ENCODE measurements around the gene FBP1.
A peak's percentile ranks its signal among the peaks of the same experiment; 100 is the strongest.

FBP1 gene

DNA sequence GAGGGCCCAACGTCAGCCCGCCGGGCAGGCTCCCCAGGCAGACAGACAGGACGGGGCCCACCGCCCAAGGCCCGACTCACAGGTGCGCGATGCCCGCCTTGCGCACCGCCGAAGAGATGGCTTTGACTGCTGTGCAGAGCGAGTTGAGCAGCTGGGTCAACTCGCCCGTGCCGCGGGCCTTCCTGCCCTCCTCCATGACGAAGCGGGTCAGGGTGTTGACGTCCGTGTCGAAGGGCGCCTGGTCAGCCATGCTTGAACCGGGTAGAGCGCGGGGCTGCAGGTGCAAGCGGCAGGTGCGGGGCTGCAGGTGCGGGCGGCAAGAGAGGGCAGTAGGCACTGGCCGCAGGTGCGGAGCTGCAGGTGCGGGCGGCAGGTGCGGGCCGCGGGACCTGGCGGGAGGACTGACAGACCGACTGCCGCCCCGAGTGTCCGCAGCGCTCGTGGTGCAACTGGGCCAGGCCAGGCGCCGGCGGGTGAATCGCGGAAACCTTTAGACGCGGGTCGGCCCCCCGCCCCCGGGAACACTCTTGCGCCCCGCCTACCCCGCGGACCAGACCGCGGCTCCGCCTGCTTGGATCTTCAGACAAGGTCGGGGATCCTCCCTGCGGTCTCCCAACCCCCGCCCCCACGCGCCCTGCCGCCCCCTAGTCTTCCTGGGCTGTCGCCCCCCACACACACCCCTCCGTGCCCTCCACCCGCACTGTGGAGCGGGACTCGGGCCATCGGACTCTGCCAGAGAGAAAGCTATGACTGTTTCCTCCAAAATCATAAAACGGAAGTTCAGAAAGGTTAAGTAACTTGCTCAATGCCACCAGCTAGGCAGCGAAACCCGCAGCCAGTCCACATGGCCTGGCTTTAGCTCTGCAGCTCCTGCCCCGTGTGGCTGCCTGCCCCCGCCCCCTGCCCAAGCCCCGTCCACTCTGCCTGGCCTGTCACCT, at the start of gene FBP1:
TSS of gene FBP1 (minus strand) at position 458 of the 938 bp plus-strand sequence. CDS start at position 250, 208 bp downstream.
- DNase-seq (ENCODE audit: low spot score) (no peak), FAIRE-seq (no peak)

DNA sequence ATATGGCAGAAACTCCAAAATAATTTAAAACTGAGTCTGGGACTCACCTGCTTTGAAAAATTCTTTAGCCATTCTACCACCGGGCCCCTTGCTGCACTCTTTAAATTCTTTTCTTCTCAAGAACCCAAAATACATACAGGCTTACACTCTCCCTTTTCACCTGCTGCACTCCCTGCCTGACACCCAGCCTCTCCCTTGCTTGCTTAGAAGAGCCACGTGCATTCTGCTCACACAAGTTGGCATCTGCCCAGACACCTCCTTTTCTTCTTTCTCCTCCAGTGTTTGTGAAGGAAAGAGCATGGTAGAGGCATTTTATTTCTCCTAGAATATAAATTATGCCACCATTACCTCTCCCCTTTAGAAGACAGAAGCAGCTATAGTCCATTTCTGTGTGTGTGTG, 48.1 kb upstream of the FBP1 start:
- no peak for DNase-seq (ENCODE audit: low spot score)
- no peak for FAIRE-seq

DNA sequence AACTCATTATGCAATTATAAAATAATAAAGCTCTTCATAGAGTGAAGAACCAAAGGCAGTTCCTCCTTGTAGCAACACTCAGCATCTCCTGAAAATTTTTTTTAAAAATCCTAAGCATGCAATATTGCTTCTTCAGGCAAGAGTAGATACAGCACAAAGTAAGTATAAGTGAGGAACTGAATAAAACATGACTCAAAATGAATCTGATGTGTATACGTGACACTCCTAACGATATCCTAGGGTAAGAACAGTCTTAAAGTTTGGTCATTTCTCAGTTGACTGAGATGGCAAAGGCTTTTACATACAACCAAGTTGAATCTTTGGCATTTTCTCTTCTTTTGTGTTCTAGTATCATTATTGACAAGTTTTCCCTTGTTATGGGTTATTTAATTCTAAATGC, 46.0 kb upstream of the FBP1 start:
- FAIRE-seq (no peak), DNase-seq (ENCODE audit: low spot score) (no peak)

DNA sequence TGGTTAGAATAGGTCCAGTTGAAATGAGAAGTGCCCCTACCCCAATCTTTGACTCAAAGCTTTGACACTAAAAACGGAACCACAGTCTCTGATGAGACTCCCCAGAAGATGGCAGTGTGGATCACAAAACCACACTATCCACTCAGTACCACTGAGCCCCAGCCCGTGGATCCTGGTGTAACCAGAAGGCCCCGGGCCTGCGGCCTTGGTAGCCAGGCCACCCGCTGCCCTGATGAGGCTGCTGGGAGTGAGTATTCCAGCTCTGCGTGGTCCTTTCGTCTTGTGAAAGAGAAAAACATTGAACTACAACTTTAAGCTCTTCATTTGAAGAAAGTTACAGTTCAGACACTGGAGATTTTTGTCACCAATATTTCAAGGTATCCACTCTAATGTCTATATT, 42.2 kb upstream of the FBP1 start:
- FAIRE-seq (no peak), DNase-seq (ENCODE audit: low spot score) (peak; percentile 76)

DNA sequence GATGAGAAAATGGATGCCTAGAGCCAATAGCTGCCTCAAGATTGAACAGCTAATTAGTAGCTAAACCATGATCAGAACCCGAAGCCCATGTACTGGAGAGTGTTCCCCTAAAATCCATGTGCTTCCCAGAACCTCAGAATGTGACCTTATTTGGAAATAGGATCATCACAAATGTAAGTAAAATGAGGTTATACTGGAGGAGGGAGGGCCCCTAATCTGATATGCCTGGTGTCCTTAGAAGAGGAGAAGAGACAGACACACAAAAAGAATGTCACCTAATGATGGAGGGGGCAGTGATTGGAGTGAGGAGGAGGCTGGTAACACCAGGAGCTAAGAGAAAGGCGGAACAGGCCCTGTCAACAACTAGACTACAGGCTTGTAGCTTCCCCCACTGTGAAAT, 41.3 kb upstream of the FBP1 start:
- FAIRE-seq (no peak), DNase-seq (ENCODE audit: low spot score) (no peak)

DNA sequence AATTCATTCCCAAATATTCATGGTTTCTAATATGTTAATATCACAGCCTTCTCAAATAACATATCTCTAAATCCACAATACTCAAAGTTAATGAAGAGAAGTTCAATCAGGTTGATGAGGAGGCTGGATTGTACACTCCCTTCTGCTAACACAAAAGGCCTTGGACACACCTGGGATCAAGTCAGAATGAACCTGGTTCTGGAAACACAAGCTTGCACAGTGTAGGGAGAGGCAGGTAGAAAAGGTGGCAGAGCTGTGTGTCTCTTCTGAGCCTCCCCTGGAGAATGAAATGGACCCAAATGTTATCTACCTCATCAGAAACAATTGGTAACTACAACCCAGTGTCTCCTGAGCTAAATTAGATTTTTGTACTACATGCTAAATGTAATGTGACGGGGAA, 40.7 kb upstream of the FBP1 start:
- no peak for FAIRE-seq
- DNase-seq (ENCODE audit: low spot score), result no peak

DNA sequence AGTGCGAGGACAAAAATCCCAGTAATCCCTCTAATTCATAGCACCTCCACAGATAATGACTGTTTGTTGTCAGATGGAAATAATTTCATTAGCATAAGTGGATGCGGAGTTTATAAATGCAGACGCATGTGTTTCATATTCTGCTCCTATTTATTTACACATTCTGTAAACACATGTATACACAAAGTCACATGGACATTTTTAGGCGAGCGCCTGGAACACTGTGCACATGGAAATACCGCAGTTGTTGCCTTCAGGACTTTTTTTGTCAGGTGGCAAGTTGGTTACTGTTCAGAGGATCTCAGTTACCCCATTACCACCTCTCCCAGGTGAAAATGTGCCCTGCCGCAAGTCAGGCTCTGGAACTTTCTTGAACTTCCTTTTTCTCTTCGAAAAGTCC, 40.3 kb upstream of the FBP1 start:
- no peak for FAIRE-seq
- DNase-seq (ENCODE audit: low spot score), result no peak

DNA sequence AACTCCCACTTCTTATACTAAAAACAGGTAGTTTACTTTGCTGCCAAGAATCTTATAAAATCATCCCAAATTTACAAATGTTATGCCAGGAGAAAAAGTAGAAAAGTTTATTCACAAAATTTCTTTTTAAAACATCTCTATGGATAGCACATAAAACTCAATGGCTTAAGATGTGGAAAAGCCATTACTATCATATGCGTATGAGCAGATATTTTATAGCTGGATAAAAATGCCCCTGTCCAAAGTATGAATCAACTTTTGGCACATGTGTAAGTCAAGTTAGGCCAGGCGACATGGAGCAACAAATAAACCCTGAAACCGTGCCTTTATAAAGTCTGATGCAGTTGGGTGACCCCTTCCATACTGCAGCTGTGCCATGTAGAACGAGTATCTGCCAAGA, 38.6 kb upstream of the FBP1 start:
- no peak for FAIRE-seq
- no peak for DNase-seq (ENCODE audit: low spot score)

DNA sequence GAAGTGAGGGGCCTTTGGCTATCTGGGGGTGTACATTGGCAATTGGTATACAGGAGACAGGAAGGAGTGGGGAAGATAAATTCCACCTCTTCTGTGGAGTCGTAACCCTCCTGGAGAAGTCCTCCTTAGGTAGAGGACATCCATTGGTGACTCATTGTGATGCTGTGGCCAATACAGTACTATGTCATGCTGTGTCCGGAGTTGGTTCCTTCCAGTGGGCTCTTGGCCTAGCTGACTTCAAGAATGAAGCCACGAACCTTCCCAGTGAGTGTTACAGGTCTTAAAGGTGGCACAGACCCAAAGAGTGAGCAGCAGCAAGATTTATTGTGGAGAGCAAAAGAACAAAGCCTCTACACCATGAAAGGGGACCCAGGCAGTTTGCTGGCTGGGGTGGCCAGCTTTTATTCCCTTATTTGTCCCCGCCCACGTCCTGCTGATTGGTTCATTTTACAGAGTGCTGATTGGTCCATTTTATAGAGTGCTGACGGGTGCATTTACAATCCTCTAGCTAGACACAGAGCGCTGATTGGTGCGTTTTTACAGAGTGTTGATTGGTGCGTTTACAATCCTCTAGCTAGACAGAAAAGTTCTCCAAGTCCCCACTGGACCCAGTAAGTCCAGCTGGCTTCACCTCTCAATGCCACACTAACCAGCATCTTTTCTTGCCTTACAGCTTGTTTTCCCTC, 37.3 kb upstream of the FBP1 start:
- FAIRE-seq (no peak), DNase-seq (ENCODE audit: low spot score) (no peak)

DNA sequence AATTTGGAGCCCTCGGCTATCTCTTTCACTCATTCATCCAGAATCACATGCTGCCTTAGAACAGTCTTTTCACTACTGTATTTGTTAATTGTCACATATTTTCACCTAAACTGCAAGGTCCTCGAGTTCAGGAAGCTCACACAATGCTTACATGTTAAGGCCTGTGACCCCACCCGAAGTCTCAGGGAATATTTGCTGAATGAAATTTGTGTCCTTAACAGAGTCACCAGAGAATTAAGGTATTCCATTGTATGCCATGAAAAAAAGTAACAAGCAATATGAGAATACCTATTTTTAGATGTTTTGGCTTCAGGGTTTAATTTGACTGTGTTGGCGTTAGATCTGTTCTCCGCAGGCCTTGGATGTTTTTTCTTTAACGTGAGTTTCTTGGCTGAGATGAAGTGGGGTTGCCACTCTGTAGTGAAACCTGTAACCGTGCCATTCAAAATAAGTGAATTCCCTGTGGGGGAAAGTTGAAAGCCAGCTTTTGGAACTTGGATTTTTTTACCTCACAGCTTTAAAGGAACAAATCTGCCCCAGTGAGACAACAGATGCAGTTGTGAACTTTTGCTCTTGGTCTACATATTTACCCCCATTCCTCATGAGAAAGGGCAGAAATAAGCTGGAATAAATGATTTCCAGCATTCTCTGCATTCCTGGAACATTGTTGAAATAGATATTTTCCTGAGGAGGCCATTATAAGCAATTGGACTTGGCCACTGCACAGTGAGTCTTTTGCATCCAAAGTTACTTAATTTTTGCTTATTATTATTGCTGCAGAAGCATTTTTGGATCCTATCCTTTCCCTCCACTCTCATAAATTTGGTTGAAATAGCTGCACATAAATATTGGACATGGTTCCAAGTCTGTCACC, 35.9 kb upstream of the FBP1 start:
- no peak for FAIRE-seq
- DNase-seq (ENCODE audit: low spot score), result no peak

DNA sequence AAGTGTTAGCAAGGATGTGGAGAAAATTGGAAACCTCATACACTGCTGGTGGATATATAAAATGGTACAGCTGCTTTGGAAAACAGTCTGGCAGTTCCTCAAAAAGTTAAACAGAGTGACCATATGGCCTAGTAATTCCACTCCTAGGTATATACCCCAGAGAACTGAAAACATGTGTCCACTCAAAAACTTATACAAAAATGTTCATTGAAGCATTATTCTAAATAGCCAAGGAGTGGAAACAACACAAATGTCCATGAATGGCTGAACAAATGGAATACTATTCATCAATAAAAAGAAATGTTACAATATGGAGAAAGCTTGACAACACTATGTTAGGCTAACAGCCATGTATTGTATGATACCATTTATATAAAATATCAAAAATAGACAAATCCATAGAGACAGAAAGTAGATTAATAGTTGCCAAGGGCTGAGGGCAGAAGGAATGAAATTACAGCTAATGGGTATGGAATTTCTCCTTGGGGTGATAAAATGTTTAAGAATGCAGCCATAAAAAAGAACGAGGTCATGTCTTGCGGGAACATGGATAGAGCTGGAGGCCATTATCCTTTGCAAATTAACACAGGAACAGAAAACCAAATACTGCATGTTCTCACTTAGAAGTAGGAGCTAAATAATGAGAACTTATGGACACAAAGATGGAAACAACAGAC, 33.6 kb upstream of the FBP1 start:
- DNase-seq (ENCODE audit: low spot score), result no peak

DNA sequence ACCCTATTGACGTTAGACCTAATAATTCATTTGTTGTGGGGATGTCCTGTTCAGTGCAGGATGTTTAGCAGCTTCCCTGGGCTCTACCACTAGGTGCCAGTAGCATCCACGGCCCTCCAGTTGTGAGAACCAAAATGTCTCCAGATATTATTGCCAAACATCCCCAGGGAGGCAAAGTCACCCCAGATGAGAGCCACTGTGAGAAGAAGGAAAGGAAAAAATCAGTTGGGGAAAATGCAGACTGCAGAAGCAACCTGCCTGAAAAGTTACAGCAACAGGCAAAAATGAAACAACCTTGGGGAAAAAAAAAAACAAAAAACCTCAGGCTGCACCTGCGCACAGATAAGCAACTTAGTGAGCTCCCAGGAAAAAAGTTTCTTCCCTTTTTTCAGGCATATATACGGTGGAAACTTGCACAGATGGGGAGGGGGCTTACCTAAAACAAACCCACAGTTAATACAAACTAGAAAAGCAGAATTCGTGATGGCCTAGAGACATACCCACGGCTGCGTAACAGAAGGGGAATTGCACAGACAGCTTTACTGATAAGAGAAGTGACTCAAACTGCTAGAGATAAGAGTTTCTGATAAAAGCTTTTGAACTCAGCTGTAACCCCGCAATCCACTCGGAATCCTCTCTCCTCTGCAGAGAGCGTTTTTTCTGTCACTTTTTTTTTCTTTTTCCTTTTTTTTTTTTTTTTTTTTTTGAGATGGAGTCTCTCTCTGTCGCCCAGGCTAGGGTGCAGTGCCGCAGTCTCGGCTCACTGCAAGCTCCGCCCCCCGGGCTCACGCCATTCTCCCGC, 29.8 kb upstream of the FBP1 start:
- FAIRE-seq (no peak), DNase-seq (ENCODE audit: low spot score) (peak; percentile 67)

More for the DNA sequence above, 33.6 kb upstream of the FBP1 start:
- no peak for FAIRE-seq

DNA sequence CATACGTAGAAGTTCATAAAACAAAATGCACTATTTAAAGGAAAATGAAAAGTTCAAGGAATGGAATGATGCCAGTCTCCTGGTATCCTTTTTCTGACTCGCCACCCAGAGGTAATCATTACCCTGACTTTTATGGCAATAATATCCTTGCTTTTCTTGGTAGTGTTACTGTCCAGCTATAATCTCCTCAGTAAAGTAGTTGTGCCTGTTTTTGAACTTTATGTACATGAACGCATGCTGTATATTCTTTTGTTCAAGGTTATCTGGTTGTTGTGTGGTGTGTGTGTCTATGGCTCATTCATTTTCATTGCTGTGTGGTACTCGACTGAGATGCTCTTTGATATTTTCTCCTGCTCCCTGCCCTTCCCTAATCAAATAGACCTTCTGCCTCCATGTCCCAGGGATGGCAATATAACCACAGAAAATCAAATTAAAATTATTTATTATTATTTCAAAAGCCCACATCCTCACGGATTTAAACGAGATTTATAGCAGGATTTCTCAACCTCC, 29.2 kb upstream of the FBP1 start:
- DNase-seq (ENCODE audit: low spot score), result no peak
- no peak for FAIRE-seq

DNA sequence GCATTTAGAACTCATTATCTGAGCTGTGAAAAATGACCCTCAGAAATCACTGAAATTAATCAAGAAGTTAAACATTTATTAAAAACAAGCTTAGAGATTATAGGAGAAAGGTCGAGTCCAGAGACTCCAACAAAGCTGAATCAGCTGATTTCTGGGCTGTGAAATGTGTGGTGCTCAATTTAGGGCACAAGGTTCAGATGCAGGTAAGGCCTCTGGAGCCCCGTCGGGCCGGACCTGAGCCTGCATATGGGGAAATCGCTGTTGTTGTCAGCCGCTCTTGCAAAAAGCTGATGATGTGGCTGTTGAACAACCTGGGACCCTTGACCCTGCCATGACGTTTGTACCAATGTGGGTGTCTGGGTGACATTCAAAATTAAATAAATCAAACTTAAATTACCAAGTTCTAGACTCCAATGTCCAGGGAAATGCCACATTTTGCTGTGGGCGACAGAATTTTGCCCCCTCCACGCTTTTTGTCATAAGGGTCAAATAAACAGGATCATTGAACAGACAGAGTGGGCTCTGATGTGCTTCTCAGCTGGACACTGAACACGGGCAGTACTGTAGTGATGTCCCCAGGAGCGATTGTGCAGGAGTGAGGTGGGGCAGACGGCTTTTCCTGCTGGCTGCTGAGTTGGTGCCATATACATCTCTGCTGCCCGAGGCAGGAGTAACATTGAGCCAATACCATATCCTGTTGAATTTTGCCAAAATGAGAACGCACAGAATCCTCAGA, 27.2 kb upstream of the FBP1 start:
- FAIRE-seq (no peak), DNase-seq (ENCODE audit: low spot score) (no peak)

DNA sequence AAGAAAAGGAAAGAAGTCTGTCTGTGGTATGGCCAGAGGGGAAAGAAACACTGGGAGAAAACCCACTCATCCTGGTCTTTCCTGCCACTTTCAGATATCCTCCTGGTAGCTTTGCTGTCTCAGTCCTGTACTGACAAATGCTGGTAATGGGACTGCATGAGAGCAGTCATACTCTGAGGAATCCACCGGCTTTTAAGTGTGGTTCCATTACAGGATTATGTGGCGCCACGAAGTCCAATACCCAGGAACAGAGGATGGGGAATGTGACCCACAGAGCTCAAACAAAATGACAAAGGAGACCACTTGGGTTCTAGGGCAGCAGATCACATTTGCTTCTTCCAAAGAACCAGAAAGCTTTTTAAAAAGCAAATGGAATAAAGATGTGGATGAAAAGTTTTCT, 26.3 kb upstream of the FBP1 start:
- DNase-seq (ENCODE audit: low spot score), result no peak
- FAIRE-seq, result no peak

DNA sequence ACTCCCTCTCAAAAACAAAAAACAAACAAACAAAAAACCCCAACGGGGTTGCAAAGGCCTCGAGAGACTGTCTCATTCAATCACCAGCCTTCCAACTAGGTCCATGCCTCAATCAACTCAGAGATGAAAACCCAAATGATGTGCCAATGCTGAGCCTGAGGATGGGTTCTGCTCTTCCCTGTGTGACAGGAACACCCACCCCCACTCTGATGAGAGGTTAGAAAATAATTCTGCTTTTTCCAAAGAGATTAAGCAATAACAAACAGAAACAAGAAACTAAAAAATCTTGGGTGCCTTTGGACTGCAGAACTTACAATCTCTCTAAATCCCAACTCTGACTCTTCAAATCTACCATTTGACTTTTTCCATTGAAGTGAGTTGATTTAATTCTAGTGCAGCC, 25.5 kb upstream of the FBP1 start:
- DNase-seq (ENCODE audit: low spot score), result no peak
- FAIRE-seq, result no peak

DNA sequence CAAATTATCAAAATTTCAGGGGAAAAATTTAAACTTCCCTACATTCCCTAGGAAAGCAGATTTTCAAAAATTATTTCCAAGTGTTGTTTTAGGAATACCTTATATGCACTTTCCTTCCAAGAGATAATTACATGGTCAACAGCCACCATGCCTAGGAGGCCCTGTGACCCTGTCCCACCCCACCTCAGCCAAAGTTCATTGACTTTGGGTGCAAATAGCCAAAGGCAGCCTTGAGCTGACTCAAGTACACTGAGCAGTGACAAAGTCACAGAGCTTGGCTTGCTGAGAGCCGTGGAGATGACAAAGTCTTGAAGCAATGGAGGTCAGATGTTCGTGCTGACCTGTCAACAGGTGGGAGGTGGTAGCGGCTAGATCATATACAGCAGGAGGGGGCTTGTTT, 24.3 kb upstream of the FBP1 start:
- no peak for DNase-seq (ENCODE audit: low spot score)
- no peak for FAIRE-seq

DNA sequence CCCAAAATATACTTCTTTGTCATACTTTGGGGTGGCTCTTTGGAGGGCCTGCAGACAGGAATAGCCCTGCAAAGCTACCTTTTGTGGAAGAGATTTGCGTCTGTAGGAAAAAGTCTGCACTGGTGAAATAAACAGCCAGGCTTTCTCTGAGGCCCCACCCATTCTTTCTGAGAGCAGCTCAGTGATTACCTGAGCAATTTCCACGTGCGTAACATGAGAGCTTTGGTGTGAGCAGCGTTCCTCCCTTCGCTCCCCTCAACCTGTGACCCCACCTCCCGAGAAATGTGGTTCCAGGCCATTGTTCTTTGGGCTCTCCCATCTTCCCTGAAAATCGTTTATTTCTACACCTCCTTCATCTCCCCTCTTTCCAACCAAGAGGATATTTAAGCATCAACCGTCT, 23.8 kb upstream of the FBP1 start:
- DNase-seq (ENCODE audit: low spot score) (no peak), FAIRE-seq (no peak)

DNA sequence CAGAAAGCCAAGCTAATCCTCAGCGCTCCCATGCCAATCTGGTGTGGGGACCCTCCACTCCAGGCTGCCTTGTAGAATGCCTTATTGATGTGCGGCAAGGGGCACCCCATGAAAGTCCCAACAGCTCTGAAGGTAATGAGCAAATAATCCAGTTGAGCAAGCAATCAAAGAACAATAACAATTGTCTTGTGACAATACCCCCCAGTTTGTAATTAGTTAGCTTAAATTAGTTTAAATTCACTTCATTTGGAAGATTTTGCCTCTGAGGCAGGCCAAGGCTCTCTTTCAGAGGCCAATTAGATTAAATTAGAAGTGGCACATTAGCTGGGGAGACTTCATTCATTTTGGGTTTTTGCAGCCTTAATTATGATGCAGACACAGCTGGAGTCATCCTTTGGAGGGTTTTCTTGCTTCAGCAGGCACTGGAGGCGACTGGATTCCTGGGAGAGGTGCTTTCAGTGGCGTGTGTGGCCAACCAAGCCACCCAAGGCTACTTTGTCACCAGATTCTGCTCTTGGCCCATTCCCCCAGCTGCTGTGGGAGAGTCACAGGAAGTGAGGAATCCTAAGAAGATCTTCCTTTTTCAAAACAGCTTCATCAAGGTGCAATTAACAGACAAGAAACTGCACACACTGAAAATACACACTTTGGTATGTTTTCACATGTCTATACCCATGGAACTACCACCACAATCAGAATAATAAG, 17.9 kb upstream of the FBP1 start:
- no peak for DNase-seq (ENCODE audit: low spot score)
- FAIRE-seq, result no peak
